Activated T-helper 17 cell treated with anti-CD3 and anti-CD28 coated beads, Interleukin-2, amount 50 U/mL, for 72 hours (primary cell): ENCODE data around the gene C21orf58. TPM values are rescaled to one million over a fixed set of nuclear protein-coding genes. Genes with fewer than 3 reads are reported as not detected.
"Not testable (repeated sequence)": the region's sequence is repeated elsewhere in the genome, so short reads cannot be mapped to it uniquely, and the experiment has no call there.

Experiments
- ATAC-seq: fragments of 150-1000 bp; cut with Tn5 transposase; replicated peaks from 2 replicates; pipeline ENCODE4 v1.10.0; 2021; ENCODE audit warnings: mild to moderate bottlenecking, moderate library complexity
- H3K27ac Mint-ChIP-seq: one replicate; pipeline ENCODE4 v1.8.0; 2022; ENCODE audit warnings: mixed read lengths
- H3K27me3 Mint-ChIP-seq: one replicate; pipeline ENCODE4 v1.8.0; 2022; ENCODE audit warnings: mixed read lengths
- H3K36me3 Mint-ChIP-seq: one replicate; pipeline ENCODE4 v1.8.0; 2022; ENCODE audit warnings: low read depth, mild to moderate bottlenecking, mixed read lengths
- H3K4me1 Mint-ChIP-seq: one replicate; pipeline ENCODE4 v1.8.0; 2022; ENCODE audit warnings: mixed read lengths
- H3K4me3 Mint-ChIP-seq: one replicate; pipeline ENCODE4 v1.8.0; 2022; ENCODE audit warnings: mild to moderate bottlenecking, mixed read lengths
- H3K9me3 Mint-ChIP-seq: one replicate; pipeline ENCODE4 v1.8.0; 2022; ENCODE audit warnings: mixed read lengths
- total RNA-seq, 2 donors: library from RNA; stranded (reverse); gene quantifications; one replicate each; pipeline ENCODE4 v1.2.3, GENCODE V29; 2022

Gene C21orf58
- 10 to 100 TPM; 21.4 to 24.3 TPM for total RNA-seq

DNA sequence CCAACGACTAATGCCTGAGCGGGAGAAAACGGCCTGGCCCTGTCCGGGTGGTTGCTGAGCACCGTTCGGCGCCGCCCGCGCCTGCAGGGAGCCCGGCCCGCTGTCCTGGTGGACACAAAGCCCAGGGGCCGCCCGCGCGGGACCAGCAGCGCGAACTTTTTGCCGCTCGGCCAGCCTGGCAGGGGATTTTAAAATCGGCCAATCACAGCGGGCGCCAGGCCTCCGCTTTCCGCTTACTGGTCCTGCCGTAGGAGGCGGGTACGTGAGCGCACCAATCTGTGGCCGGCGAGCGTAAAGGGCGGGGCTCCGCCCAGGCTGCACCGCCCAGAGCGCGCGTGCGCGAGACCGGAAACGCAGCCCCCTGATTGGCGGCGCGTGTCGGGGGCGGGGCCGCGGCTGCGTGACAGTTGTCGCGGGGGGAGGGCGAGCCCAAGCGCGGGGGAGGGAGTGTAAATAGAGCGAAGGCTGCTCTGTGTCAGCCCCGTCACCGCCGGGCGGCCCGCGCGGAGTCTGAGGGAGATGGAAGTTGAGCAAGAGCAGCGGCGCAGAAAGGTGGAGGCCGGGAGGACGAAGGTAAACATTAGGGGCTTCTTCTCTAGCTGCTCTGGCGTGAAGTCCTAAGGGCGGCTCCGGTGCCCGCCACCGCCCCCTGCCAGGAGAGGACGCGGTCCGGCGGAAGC lies at the start of gene C21orf58, which contains the start of gene PCNT:
Gene C21orf58, minus strand, starts transcription at position 161 of the 680 bp plus-strand sequence. CDS start 1,132 bp downstream, outside the sequence.
Gene PCNT, plus strand, starts transcription at position 447 of the 680 bp plus-strand sequence. Its CDS starts 73 bp downstream, at position 520.
- no peaks in the 10 kb centered on the region for H3K27me3 Mint-ChIP-seq
- H3K4me3 Mint-ChIP-seq: peak within 1 kb of the TSS; percentile 92
- peaks cover 49% of the 10 kb centered on the region for H3K36me3 Mint-ChIP-seq
- peak; percentile 88 for ATAC-seq
- H3K27ac Mint-ChIP-seq: peak within 1 kb of the TSS; percentile 91
- H3K4me1 Mint-ChIP-seq: peaks cover 25% of the 10 kb centered on the region
- no peaks in the 10 kb centered on the region for H3K9me3 Mint-ChIP-seq

DNA sequence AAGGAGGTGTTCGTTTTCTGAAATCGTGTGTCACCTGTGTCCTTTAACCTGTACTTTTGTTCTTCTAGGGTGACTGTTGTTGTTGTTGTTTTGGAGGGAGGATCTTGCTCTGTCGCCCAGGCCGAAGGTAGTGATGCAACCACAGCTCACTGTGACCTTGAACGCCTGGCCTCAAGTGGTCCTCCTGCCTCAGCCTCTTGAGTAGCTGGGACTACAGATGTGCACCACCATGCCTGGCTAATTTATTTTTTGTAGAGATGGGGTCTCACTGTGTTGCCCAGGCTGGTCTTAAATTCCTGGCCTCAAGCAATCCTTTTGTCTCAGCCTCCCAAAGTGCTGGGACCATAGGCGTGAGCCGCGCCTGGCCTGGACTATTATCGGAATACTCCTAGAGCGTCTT lies 49.3 kb upstream of the C21orf58 start:
- not testable (repeated sequence) for ATAC-seq, H3K4me3 Mint-ChIP-seq, H3K27me3 Mint-ChIP-seq, H3K9me3 Mint-ChIP-seq, H3K4me1 Mint-ChIP-seq, H3K27ac Mint-ChIP-seq
- peaks cover 19% of the 10 kb centered on the region for H3K36me3 Mint-ChIP-seq

DNA sequence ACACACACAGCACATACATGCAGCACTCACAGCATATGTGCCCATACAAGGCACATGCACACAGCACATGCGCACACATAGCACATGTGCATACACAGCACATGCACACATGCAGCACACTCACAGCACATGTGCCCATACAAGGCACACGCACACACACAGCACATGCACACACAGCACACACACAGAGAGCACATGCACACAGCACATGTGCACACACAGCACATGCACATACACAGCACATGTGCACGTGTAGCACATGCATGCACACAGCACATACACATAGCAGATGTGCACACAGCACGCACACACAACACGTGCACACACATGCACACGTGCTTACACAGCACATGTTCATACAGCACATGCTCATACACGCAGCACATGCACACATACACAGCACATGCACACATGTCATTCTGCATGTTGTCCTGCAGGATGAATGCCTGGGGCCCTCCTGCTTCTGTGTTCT lies 48.4 kb upstream of the C21orf58 start:
- peaks cover 17% of the 10 kb centered on the region for H3K36me3 Mint-ChIP-seq
- no peaks in the 10 kb centered on the region for H3K27me3 Mint-ChIP-seq
- no peak overlapping the region for H3K27ac Mint-ChIP-seq
- no peaks in the 10 kb centered on the region for H3K9me3 Mint-ChIP-seq
- no peak overlapping the region for H3K4me3 Mint-ChIP-seq
- no peak for ATAC-seq
- H3K4me1 Mint-ChIP-seq: peaks cover 9% of the 10 kb centered on the region

DNA sequence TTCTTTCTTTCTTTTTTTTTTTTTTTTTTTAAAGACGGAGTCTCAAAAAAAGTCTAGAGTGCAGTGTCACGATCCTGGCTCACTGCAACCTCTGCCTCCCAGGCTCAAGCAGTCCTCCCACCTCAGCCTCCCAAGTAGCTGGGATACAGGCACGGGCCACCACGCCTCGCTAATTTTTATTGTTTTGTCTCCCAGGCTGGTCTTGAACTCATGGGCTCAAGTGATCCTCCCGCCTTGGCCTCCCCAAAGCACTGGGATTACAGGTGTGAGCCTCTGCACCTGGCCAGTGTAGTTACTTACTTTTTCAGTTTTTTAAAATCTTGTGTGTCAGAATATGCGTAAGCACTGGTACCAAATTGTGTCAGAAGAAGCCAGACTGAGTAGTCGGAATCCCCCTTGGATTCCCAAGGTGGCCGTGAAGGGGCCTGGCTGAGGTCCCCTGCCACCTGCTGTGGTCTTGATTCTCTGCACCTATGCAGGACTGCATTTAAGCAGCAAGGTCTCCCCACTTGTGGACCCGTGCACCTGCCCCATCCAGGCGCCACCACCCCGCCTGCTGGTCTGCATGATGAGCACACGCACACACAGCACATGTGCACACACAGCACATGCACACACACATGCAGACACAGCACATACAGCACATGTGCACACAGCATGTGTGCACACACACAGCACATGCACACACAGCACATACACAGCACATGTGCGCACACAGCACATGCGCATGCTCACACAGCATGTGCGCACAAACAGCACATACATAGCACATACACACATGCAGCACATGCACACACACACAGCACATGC lies 47.7 kb upstream of the C21orf58 start:
- H3K27me3 Mint-ChIP-seq: no peaks in the 10 kb centered on the region
- ATAC-seq: no peak
- H3K4me1 Mint-ChIP-seq: peaks cover 9% of the 10 kb centered on the region
- H3K4me3 Mint-ChIP-seq: no peak overlapping the region
- no peak overlapping the region for H3K27ac Mint-ChIP-seq
- peaks cover 24% of the 10 kb centered on the region for H3K36me3 Mint-ChIP-seq
- no peaks in the 10 kb centered on the region for H3K9me3 Mint-ChIP-seq

DNA sequence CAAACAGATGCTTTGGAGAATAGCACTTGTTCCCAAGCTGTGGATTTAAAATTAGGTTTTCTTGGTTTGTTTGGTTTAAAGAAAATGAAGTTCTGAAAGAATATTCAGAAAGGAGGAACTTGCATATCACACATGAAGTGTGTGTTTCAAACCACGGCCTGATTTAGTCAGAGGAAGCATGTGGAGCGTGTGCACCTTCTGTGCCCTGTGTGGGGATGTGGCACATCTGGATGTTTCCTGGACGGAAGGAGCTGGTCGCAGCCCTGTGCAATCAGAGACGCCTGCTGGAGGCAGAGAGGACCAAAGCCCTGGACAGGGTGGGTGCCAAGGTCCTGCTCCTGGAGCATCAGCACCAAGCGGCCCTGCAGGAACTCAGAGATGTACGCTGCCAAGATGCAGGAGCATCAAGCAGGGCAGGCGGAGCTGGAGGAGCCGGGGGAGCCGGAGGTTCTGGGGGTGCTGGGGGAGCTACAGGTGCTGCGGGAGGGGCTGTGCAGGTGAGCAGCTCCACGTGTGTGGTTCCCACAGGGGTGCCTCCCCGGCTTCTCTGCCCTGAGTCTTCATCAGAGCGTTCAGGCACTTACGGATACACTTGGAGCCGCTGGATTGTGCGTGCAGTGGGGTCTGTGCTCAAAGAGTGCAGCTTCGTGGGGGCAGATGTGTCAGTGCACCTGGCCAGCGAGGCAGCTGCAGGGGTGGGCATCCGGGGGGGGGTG lies 46.0 kb upstream of the C21orf58 start:
- peaks cover 9% of the 10 kb centered on the region for H3K4me1 Mint-ChIP-seq
- H3K9me3 Mint-ChIP-seq: no peaks in the 10 kb centered on the region
- no peaks in the 10 kb centered on the region for H3K27me3 Mint-ChIP-seq
- peaks cover 33% of the 10 kb centered on the region for H3K36me3 Mint-ChIP-seq
- H3K4me3 Mint-ChIP-seq: peak overlapping the region; percentile 56
- peak overlapping the region; percentile 85 for H3K27ac Mint-ChIP-seq
- no peak for ATAC-seq

DNA sequence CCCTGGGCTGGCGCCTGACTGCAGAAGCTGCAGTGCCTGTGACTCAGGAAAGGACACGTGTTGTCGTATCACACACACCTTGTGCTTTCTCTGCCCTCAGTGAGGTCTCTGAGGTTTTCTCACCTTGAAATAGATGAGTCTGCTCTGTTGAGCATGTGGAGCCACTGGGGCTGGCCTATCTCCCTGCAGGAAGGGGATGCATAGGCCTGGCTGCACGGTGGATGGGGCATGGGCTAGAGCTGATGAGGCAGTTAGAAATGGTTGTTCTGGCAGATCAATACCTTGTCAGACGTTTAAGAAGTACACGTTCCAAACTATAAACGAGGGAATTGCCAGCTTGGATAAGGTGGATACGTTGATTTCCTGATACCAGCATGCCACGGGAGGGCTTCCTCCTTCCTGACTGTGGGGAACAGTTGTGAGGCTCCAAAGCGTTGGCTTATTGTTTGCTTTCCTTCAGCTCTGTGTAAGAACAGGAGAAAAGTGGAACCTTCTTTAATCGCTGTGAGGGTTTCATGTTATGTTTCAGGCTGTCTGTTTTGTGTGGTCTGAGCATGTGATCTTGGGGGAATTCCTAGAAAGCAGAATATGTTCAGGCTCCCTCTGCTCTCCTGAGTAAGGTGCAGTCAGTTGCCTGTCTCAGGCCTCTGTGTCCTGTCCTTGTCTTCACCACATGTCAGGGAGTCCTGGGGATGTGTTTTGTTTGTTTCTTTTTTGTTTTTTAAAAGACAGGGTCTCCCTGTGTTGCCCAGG lies 45.0 kb upstream of the C21orf58 start:
- peak overlapping the region; percentile 85 for H3K27ac Mint-ChIP-seq
- H3K27me3 Mint-ChIP-seq: no peaks in the 10 kb centered on the region
- peak; percentile 94 for ATAC-seq
- H3K4me3 Mint-ChIP-seq: peak overlapping the region; percentile 56
- no peaks in the 10 kb centered on the region for H3K9me3 Mint-ChIP-seq
- peaks cover 34% of the 10 kb centered on the region for H3K36me3 Mint-ChIP-seq
- peaks cover 9% of the 10 kb centered on the region for H3K4me1 Mint-ChIP-seq

DNA sequence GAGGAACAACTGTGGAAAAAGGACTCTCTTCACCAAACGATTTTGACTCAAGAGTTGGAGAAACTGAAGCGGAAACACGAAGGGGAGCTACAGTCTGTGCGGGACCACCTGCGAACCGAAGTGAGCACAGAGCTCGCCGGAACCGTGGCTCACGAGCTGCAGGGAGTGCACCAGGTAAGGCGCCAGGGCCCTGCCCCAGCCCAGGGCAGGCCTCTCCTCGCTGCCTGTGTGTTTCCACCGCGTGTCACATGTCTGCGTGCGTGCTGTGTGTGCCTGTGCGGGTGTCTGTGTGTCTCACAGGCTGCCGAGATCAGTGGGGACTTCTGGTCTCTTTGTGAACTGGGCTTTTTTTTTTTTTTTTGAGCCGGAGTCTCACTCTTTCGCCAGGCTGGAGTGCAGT lies 43.3 kb upstream of the C21orf58 start:
- Mint-ChIP-seq H3K4me1 (peaks cover 12% of the 10 kb centered on the region), H3K9me3 (no peaks in the 10 kb centered on the region), H3K27ac (no peak overlapping the region), H3K4me3 (no peak overlapping the region), H3K36me3 (peaks cover 42% of the 10 kb centered on the region), H3K27me3 (no peaks in the 10 kb centered on the region)
- ATAC-seq: no peak

DNA sequence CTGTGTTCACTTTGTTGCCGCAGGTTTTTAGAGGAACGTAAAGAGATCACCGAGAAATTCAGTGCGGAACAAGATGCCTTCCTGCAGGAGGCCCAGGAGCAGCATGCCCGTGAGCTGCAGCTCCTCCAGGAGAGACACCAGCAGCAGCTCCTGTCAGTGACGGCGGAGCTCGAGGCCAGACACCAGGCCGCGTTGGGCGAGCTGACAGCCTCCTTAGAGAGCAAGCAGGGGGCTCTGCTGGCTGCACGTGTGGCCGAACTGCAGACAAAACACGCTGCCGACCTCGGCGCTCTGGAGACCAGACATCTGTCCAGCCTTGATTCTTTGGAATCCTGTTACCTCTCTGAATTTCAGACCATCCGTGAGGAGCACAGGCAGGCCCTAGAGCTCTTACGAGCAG lies 42.9 kb upstream of the C21orf58 start:
- no peak for ATAC-seq
- Mint-ChIP-seq H3K27me3 (no peaks in the 10 kb centered on the region), H3K36me3 (peaks cover 46% of the 10 kb centered on the region), H3K4me3 (no peak overlapping the region), H3K4me1 (peaks cover 14% of the 10 kb centered on the region), H3K27ac (no peak overlapping the region), H3K9me3 (no peaks in the 10 kb centered on the region)

DNA sequence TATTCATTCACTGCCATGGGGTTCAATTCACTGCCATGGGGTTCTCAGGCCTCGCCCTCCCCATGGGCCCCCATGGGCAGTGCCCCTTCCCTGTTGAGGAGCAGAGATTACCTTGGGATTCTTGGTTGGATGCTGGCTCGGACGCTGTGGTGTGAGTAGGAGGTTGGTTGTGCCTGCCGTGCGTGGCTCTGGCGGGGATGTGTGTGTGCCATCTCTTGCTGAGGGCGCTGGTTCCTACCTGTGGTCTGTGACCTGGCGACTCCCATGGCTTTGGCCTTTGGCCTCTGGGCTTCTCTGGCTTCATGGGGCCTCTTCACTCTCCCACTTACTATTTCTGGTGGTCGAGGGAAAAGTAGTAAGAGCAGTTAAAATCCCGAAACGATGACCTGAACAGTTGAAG lies 42.4 kb upstream of the C21orf58 start:
- Mint-ChIP-seq H3K4me1 (peaks cover 14% of the 10 kb centered on the region), H3K9me3 (no peaks in the 10 kb centered on the region)
- no peak for ATAC-seq

DNA sequence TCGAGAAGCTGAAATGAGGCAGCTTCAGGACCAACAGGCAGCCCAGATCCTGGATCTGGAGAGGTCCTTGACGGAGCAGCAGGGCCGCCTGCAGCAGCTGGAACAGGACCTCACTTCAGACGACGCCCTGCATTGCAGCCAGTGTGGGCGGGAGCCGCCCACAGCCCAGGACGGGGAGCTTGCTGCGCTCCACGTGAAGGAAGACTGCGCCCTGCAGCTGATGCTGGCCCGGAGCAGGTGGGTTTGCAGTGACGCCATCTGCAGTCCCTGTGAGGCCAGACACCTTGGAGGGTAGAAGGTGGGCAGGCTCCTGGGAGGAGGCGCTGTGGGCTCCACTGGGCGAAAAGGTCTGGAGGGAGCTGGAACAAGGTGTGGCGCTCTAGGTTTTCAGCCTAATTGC lies 40.0 kb upstream of the C21orf58 start:
- no peak for ATAC-seq
- no peaks in the 10 kb centered on the region for H3K27me3 Mint-ChIP-seq
- no peak overlapping the region for H3K27ac Mint-ChIP-seq
- H3K36me3 Mint-ChIP-seq: peaks cover 68% of the 10 kb centered on the region
- peaks cover 9% of the 10 kb centered on the region for H3K4me1 Mint-ChIP-seq
- H3K9me3 Mint-ChIP-seq: no peaks in the 10 kb centered on the region
- no peak overlapping the region for H3K4me3 Mint-ChIP-seq

More for the DNA sequence above, 42.4 kb upstream of the C21orf58 start:
- H3K4me3 Mint-ChIP-seq: no peak overlapping the region
- no peak overlapping the region for H3K27ac Mint-ChIP-seq
- H3K27me3 Mint-ChIP-seq: no peaks in the 10 kb centered on the region
- H3K36me3 Mint-ChIP-seq: peaks cover 51% of the 10 kb centered on the region

DNA sequence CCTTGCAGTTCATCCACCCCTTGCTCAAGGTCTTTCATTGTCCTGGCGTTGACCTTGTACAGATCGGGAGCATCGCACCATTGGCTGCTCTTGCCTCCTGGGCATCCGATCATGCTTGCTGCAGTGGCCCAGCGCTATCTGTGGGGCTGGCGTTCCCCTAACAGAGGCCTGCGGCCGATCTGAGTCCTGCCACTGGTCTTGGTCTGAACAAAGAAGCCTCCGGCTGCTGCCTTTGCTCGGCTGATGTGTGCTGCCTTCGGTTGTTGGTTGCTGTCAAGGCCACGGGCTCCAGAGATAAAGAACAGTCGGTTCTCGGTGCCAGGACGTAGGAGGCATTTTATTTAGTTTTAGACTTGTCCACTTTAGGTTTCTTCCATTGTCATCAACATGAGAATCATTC lies 39.3 kb upstream of the C21orf58 start:
- Mint-ChIP-seq H3K36me3 (peaks cover 69% of the 10 kb centered on the region), H3K4me3 (no peak overlapping the region), H3K27ac (no peak overlapping the region)

DNA sequence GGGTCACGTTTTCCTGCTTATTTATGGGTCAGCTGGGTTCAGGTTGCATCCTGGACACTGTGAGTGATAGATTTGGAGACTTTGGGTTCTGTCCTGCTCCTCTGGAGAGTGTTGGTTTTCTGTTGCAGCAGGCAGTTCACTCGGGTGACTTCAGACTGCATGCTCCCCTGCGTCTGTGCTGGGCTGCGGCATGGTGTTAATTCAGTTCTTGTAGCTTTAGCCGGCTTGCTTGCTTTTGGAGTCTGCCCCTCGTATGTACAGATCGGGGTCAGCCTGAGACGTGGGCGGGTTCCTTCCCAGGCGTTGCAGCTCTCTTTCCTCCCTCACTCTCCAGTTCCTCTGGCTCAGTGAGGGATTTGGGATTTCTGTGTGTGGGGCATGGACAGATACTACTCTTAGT lies 38.3 kb upstream of the C21orf58 start:
- peaks cover 77% of the 10 kb centered on the region for H3K36me3 Mint-ChIP-seq

More for the DNA sequence above, 39.3 kb upstream of the C21orf58 start:
- H3K4me1 Mint-ChIP-seq: peaks cover 5% of the 10 kb centered on the region
- ATAC-seq: no peak
- H3K27me3 Mint-ChIP-seq: no peaks in the 10 kb centered on the region
- no peaks in the 10 kb centered on the region for H3K9me3 Mint-ChIP-seq

DNA sequence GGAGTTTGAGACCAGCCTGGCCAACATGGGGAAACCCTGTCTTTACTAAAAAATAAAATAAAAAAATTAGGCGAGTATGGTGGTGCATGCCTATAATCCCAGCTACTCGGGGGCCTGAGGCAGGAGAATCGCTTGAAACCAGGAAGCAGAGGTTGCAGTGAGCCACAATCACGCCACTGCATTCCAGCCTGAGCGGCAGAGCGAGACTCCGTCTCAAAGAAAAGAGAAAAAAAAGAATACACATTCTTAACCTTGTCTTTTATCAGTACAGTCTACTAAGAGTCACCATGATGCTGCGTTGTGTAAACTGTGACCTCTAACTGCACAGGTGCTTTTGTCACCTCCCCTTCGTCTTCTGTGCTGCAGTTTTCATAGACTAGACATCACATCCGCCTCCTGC lies 37.5 kb upstream of the C21orf58 start:
- ATAC-seq: no peak
- no peak overlapping the region for H3K4me3 Mint-ChIP-seq
- no peaks in the 10 kb centered on the region for H3K27me3 Mint-ChIP-seq
- no peak overlapping the region for H3K27ac Mint-ChIP-seq
- H3K9me3 Mint-ChIP-seq: no peaks in the 10 kb centered on the region
- peaks cover 5% of the 10 kb centered on the region for H3K4me1 Mint-ChIP-seq
- peaks cover 77% of the 10 kb centered on the region for H3K36me3 Mint-ChIP-seq

More for the DNA sequence above, 38.3 kb upstream of the C21orf58 start:
- Mint-ChIP-seq H3K4me3 (no peak overlapping the region), H3K9me3 (no peaks in the 10 kb centered on the region), H3K27ac (no peak overlapping the region), H3K27me3 (no peaks in the 10 kb centered on the region), H3K4me1 (peaks cover 5% of the 10 kb centered on the region)
- ATAC-seq: no peak
